ENCODE results near the gene CAPZA2. TPM values are rescaled to one million over a fixed set of nuclear protein-coding genes. Genes with fewer than 3 reads are reported as not detected.

The CAPZA2 gene
- total and polyA plus RNA-seq, 2 experiments from 2014 or later = 150 to 348 TPM

- no peak overlapping the region for H3K4me3 ChIP-seq
- no peaks in the 10 kb centered on the region for H3K4me1 ChIP-seq (ENCODE audit: low read depth)
- no peak for DNase-seq (ENCODE audit: low read depth in 1 of 2, low spot score in 1 of 2)
Observed at GRCh38 chr7:116824449-116824848, 37.9 kb upstream of the CAPZA2 start.

GRCh38 chr7:116828281-116828680 lies 34.1 kb upstream of the CAPZA2 start:
- Histone ChIP-seq H3K27me3 (no peaks in the 10 kb centered on the region), H3K27ac (no peak overlapping the region), H3K4me1 (ENCODE audit: low read depth) (no peaks in the 10 kb centered on the region), H3K9me3 (ENCODE audit: low read depth) (no peaks in the 10 kb centered on the region), H3K4me3 (no peak overlapping the region), H3K36me3 (no peaks in the 10 kb centered on the region)
- TF ChIP-seq, protein P1, sequence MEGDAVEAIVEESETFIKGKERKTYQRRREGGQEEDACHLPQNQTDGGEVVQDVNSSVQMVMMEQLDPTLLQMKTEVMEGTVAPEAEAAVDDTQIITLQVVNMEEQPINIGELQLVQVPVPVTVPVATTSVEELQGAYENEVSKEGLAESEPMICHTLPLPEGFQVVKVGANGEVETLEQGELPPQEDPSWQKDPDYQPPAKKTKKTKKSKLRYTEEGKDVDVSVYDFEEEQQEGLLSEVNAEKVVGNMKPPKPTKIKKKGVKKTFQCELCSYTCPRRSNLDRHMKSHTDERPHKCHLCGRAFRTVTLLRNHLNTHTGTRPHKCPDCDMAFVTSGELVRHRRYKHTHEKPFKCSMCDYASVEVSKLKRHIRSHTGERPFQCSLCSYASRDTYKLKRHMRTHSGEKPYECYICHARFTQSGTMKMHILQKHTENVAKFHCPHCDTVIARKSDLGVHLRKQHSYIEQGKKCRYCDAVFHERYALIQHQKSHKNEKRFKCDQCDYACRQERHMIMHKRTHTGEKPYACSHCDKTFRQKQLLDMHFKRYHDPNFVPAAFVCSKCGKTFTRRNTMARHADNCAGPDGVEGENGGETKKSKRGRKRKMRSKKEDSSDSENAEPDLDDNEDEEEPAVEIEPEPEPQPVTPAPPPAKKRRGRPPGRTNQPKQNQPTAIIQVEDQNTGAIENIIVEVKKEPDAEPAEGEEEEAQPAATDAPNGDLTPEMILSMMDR (IDR thresholded peaks at IDR 0.05; ENCODE audit: low read depth, low read length) = no peak
- DNase-seq (ENCODE audit: low read depth in 1 of 2, low spot score in 1 of 2) = no peak

More at GRCh38 chr7:116824449-116824848, 37.9 kb upstream of the CAPZA2 start:
- no peaks in the 10 kb centered on the region for H3K27me3 ChIP-seq
- TF ChIP-seq, protein P1 (IDR thresholded peaks at IDR 0.05; ENCODE audit: low read depth, low read length) = no peak
- no peak overlapping the region for H3K27ac ChIP-seq
- no peaks in the 10 kb centered on the region for H3K36me3 ChIP-seq
- no peaks in the 10 kb centered on the region for H3K9me3 ChIP-seq (ENCODE audit: low read depth)

DNA sequence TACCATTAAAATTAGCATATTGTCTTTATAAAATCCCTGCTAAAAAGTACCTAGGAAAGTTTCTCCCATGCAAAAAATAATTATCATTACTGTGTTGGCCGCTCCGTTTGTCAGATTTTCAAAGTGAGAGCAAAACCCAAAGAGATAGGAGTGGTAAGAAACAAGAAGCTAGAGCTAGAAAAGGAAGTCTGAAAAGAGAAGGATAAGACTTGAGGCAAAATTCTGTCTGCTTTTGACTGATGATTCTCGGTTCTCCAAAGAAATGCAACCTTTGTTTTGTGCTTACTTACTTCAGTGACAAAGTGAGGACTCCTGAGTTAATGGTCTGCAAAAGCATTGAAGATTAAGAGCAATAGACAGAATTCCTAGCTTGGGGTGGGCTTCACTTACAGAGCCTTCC lies 33.3 kb upstream of the CAPZA2 start:
- Histone ChIP-seq H3K4me1 (ENCODE audit: low read depth) (no peaks in the 10 kb centered on the region), H3K4me3 (no peak overlapping the region), H3K27ac (no peak overlapping the region), H3K36me3 (no peaks in the 10 kb centered on the region), H3K27me3 (no peaks in the 10 kb centered on the region), H3K9me3 (ENCODE audit: low read depth) (no peaks in the 10 kb centered on the region)
- TF ChIP-seq, protein P1 (IDR thresholded peaks at IDR 0.05; ENCODE audit: low read depth, low read length) = no peak
- no peak for DNase-seq (ENCODE audit: low read depth in 1 of 2, low spot score in 1 of 2)

DNA sequence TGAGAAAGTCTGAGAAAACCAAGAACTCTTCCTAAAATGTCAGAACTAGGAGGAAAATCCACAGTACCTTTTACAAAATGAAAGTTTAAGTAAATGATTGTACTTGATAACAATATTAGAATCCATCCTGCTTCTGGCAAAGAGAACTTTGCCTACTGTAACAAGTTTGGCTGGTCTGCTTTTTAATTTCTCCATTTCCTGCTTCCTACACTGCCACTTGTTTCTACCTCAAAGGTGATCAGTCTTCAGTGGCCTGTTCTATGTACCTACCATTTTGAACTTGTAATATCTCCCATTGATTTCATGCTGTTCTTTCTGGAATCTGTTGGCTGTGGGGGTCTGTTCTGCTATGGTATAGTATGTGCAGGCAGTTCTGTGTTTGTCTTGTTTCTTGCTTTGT lies 32.9 kb upstream of the CAPZA2 start:
- H3K9me3 ChIP-seq (ENCODE audit: low read depth) = no peaks in the 10 kb centered on the region
- no peaks in the 10 kb centered on the region for H3K27me3 ChIP-seq
- H3K36me3 ChIP-seq = no peaks in the 10 kb centered on the region
- no peak overlapping the region for H3K4me3 ChIP-seq
- no peaks in the 10 kb centered on the region for H3K4me1 ChIP-seq (ENCODE audit: low read depth)
- TF ChIP-seq, protein P1 (IDR thresholded peaks at IDR 0.05; ENCODE audit: low read depth, low read length) = no peak
- no peak overlapping the region for H3K27ac ChIP-seq
- no peak for DNase-seq (ENCODE audit: low read depth in 1 of 2, low spot score in 1 of 2)

DNA sequence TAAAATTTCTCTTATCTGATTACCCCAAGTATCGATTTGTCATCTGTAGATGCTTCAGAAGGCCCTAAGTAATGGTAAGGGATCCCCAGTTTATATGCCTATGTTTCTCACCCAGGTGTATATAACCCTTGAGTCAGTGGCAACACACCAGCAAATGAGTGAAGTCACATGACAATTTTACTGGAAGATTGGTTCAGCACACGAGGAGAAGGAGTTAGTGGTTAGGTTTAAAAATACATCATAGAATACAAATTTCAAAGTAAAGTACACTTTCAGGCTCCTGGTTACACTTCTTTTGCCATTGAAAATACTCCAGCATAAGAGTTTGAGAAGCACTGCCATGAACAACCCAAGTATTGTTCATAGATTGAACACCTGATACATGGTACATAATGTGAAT lies 29.7 kb upstream of the CAPZA2 start:
- H3K4me3 ChIP-seq = no peak overlapping the region

More for the DNA sequence above, 29.7 kb upstream of the CAPZA2 start:
- TF ChIP-seq, protein P1 (IDR thresholded peaks at IDR 0.05; ENCODE audit: low read depth, low read length) = no peak
- no peak for DNase-seq (ENCODE audit: low read depth in 1 of 2, low spot score in 1 of 2)
- H3K9me3 ChIP-seq (ENCODE audit: low read depth) = no peaks in the 10 kb centered on the region
- no peaks in the 10 kb centered on the region for H3K27me3 ChIP-seq
- H3K36me3 ChIP-seq = no peaks in the 10 kb centered on the region
- H3K4me1 ChIP-seq (ENCODE audit: low read depth) = peaks cover 4% of the 10 kb centered on the region
- H3K27ac ChIP-seq = no peak overlapping the region
